Astrocyte (in vitro differentiated cells and primary cell): ENCODE results near the gene CARD10. TPM values are rescaled to one million over a fixed set of nuclear protein-coding genes. Genes with fewer than 3 reads are reported as not detected.

Experiments used
- DNase-seq: peaks from one replicate; pipeline ENCODE4 v3.0.0-alpha.2; 2010; ENCODE audit warnings: low read depth
- FAIRE-seq: peaks from 2 replicates; lab custom pipeline; 2011; peaks lifted over from hg19 to GRCh38; lab: Jason Lieb, UNC
- H2AFZ ChIP-seq: 2 replicates; pipeline ENCODE4 v1.6.0; 2012; ENCODE audit warnings: low read depth, low read length, inconsistent platforms
- H3K27ac ChIP-seq: 2 replicates; pipeline ENCODE4 v1.5.1; 2011; ENCODE audit warnings: low read depth, low read length, inconsistent platforms
- H3K27me3 ChIP-seq: 2 replicates; pipeline ENCODE4 v1.6.0; 2011; ENCODE audit warnings: low read length, inconsistent platforms; ENCODE audit not compliant: insufficient read depth
- H3K36me3 ChIP-seq: 2 replicates; pipeline ENCODE4 v1.5.1; 2011; ENCODE audit warnings: low read length, inconsistent platforms; ENCODE audit not compliant: insufficient read depth
- H3K4me1 ChIP-seq: 2 replicates; pipeline ENCODE4 v1.5.1; 2011; ENCODE audit warnings: low read length, inconsistent platforms; ENCODE audit not compliant: insufficient read depth
- H3K4me2 ChIP-seq: 2 replicates; pipeline ENCODE4 v1.6.0; 2012; ENCODE audit warnings: low read length, inconsistent platforms
- H3K4me3 ChIP-seq: 2 replicates; pipeline ENCODE4 v1.5.1; 2011; ENCODE audit warnings: low read depth, mild to moderate bottlenecking, low read length, inconsistent platforms; ENCODE audit not compliant: insufficient read depth
- H3K79me2 ChIP-seq: 2 replicates; pipeline ENCODE4 v1.6.0; 2012; ENCODE audit warnings: mild to moderate bottlenecking, low read length, inconsistent platforms; ENCODE audit not compliant: insufficient read depth
- H3K9ac ChIP-seq: 2 replicates; pipeline ENCODE4 v1.6.0; 2012; ENCODE audit warnings: mild to moderate bottlenecking, low read length, inconsistent platforms
- H3K9me3 ChIP-seq: 2 replicates; pipeline ENCODE4 v1.5.1; 2012; ENCODE audit warnings: low read depth, mild to moderate bottlenecking, low read length, inconsistent platforms; ENCODE audit not compliant: insufficient read depth
- H4K20me1 ChIP-seq: 2 replicates; pipeline ENCODE4 v1.6.0; 2012; ENCODE audit warnings: low read length, inconsistent platforms; ENCODE audit not compliant: insufficient read depth
- H3K27ac Mint-ChIP-seq: one replicate; pipeline ENCODE4 v1.8.0; 2021; ENCODE audit warnings: mild to moderate bottlenecking, mixed read lengths; ENCODE audit not compliant: unreplicated experiment
- H3K27me3 Mint-ChIP-seq: one replicate; pipeline ENCODE4 v1.8.0; 2021; ENCODE audit warnings: low read depth, mixed read lengths; ENCODE audit not compliant: unreplicated experiment
- H3K36me3 Mint-ChIP-seq: one replicate; pipeline ENCODE4 v1.8.0; 2021; ENCODE audit warnings: low read depth, mixed read lengths; ENCODE audit not compliant: unreplicated experiment
- H3K4me1 Mint-ChIP-seq: one replicate; pipeline ENCODE4 v1.8.0; 2021; ENCODE audit warnings: low read depth, mixed read lengths; ENCODE audit not compliant: unreplicated experiment
- H3K4me3 Mint-ChIP-seq: one replicate; pipeline ENCODE4 v1.8.0; 2021; ENCODE audit warnings: mild to moderate bottlenecking, moderate library complexity, mixed read lengths; ENCODE audit not compliant: unreplicated experiment
- H3K9me3 Mint-ChIP-seq: one replicate; pipeline ENCODE4 v1.8.0; 2021; ENCODE audit warnings: mild to moderate bottlenecking, mixed read lengths; ENCODE audit not compliant: unreplicated experiment
- EZH2 ChIP-seq: IDR thresholded peaks from 2 replicates; pipeline ENCODE4 v1.6.1; 2012; ENCODE audit warnings: mild to moderate bottlenecking, low read length, inconsistent platforms; ENCODE audit not compliant: insufficient read depth
- total RNA-seq: library from RNA; stranded (reverse); gene quantifications from 2 replicates; pipeline ENCODE4 v1.2.1, GENCODE V29; 2021
- TF ChIP-seq, protein P1 (sequence below): IDR thresholded peaks from 2 replicates; pipeline ENCODE4 v1.5.1; 2011; ENCODE audit warnings: low read depth, mild to moderate bottlenecking, inconsistent platforms, low read length, moderate library complexity; ENCODE audit not compliant: insufficient read depth

The CARD10 gene
- total RNA-seq, 1 donor from 2014 or later: 22.6 TPM

DNA sequence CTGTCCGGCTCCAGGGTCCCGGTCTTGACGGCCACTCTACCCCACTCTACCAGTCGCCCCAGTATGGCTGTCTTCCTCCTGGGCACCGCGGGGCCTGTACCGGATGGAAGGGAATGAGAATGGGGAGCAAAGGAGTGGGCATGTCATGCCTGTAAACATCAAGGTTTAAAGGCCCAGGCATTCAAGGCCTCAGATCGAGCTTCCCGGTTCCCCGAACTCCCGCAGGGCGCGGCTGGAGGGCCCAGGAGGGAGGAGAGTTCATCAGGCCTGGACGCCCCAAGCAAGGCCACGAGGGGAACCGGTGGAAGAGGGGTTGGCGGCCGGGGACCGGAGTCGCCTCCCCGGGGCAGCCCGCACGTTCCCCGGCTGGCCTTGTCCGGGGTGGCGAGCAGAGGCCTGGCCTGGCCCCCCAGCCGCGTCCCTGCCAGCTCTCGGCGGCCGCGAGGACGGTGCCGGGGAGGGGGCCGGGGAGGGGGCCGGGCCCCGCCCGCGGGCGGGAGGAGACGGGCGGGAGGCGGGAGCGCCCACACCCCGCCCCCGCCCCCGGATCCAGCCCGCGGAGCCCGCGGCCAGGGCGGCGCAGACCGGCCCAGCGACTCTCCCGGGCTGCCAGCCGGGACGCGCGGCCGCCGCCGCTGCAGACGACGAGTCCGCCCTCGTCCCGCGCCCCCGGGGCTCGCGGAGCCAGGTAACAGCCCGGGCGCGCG lies 40.8 kb upstream of the CARD10 start, which contains the start of gene CDC42EP1:
Gene CDC42EP1, plus strand, starts transcription at position 580 of the 707 bp plus-strand sequence. CDS start 5,870 bp downstream, outside the sequence.
- FAIRE-seq (no peak), DNase-seq (peak; percentile 40)
- peak within 1 kb of the TSS; percentile 92 for H3K27ac ChIP-seq
- peak within 1 kb of the TSS; percentile 85 for H3K4me3 Mint-ChIP-seq
- peaks cover 50% of the 10 kb centered on the region for H3K79me2 ChIP-seq
- peak within 1 kb of the TSS; percentile 100 for H3K9ac ChIP-seq
- H3K9me3 Mint-ChIP-seq: no peaks in the 10 kb centered on the region
- H3K4me2 ChIP-seq: peak within 1 kb of the TSS; percentile 85
- H3K27me3 Mint-ChIP-seq: no peaks in the 10 kb centered on the region
- peak within 1 kb of the TSS; percentile 53 for H2AFZ ChIP-seq
- H3K27ac Mint-ChIP-seq: peak within 1 kb of the TSS; percentile 98
- peaks cover 32% of the 10 kb centered on the region for H4K20me1 ChIP-seq
- no peaks in the 10 kb centered on the region for H3K27me3 ChIP-seq
- H3K36me3 Mint-ChIP-seq: no peaks in the 10 kb centered on the region
- TF ChIP-seq EZH2: no peak
- TF ChIP-seq, protein P1, sequence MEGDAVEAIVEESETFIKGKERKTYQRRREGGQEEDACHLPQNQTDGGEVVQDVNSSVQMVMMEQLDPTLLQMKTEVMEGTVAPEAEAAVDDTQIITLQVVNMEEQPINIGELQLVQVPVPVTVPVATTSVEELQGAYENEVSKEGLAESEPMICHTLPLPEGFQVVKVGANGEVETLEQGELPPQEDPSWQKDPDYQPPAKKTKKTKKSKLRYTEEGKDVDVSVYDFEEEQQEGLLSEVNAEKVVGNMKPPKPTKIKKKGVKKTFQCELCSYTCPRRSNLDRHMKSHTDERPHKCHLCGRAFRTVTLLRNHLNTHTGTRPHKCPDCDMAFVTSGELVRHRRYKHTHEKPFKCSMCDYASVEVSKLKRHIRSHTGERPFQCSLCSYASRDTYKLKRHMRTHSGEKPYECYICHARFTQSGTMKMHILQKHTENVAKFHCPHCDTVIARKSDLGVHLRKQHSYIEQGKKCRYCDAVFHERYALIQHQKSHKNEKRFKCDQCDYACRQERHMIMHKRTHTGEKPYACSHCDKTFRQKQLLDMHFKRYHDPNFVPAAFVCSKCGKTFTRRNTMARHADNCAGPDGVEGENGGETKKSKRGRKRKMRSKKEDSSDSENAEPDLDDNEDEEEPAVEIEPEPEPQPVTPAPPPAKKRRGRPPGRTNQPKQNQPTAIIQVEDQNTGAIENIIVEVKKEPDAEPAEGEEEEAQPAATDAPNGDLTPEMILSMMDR: no peak
- H3K4me1 ChIP-seq: peaks cover 47% of the 10 kb centered on the region
- H3K4me1 Mint-ChIP-seq: peaks cover 39% of the 10 kb centered on the region
- no peaks in the 10 kb centered on the region for H3K9me3 ChIP-seq
- no peaks in the 10 kb centered on the region for H3K36me3 ChIP-seq
- H3K4me3 ChIP-seq: peak within 1 kb of the TSS; percentile 89

DNA sequence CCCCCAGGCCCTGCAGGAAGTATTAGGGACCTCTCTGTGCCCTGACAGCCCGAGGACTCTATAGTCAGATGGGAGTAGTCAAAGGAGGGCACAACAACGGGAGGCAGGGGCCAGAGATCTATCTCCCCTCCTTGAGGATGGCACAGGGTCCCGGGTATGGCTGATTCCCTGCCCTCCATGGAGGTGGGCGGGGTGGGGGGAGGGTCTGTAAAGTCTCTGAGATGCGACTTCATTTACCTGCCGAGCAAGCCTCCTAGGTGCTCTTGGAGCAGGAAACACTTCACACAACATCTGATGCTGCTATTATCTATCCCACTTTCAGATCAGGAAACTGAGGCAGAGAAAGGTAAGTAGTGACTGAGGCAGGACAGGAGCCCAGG lies 40.3 kb upstream of the CARD10 start:
- H3K9ac ChIP-seq: peak overlapping the region; percentile 100
- peaks cover 45% of the 10 kb centered on the region for H3K4me1 ChIP-seq
- no peaks in the 10 kb centered on the region for H3K27me3 ChIP-seq
- peaks cover 26% of the 10 kb centered on the region for H4K20me1 ChIP-seq
- no peak for DNase-seq
- peak overlapping the region; percentile 82 for H3K4me3 Mint-ChIP-seq
- FAIRE-seq: no peak
- no peak overlapping the region for H3K4me3 ChIP-seq
- no peaks in the 10 kb centered on the region for H3K9me3 Mint-ChIP-seq
- H3K4me2 ChIP-seq: peak overlapping the region; percentile 85
- H3K79me2 ChIP-seq: peaks cover 45% of the 10 kb centered on the region
- H3K27ac Mint-ChIP-seq: peak overlapping the region; percentile 90
- no peaks in the 10 kb centered on the region for H3K9me3 ChIP-seq
- TF ChIP-seq, protein P1: no peak
- no peak for TF ChIP-seq EZH2
- peak overlapping the region; percentile 92 for H3K27ac ChIP-seq
- H3K36me3 ChIP-seq: no peaks in the 10 kb centered on the region
- peaks cover 37% of the 10 kb centered on the region for H3K4me1 Mint-ChIP-seq
- no peaks in the 10 kb centered on the region for H3K36me3 Mint-ChIP-seq
- H3K27me3 Mint-ChIP-seq: no peaks in the 10 kb centered on the region
- peak overlapping the region; percentile 53 for H2AFZ ChIP-seq

DNA sequence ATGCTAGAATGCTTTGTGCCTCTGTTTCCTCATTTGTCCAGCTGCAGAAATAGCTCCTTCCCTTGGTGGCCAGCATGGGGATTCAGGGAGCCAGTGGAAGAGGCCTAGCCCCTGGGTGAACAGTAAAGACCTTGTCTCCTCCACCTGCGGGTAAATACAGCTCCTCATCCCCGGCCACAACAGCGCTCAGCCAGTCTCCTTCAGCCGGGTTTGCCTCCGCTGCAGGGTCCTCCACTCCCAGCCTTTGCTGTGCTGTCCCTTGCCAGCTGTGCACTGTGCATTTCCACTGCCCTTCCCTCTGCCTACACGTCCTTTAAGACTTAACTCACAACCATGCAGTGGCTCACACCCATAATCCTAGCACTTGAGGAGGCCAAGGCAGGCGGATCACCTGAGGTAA lies 39.6 kb upstream of the CARD10 start:
- H3K4me3 ChIP-seq: no peak overlapping the region
- no peak overlapping the region for H3K27ac ChIP-seq
- Mint-ChIP-seq H3K4me3 (peak overlapping the region; percentile 82), H3K9me3 (no peaks in the 10 kb centered on the region), H3K36me3 (no peaks in the 10 kb centered on the region), H3K4me1 (peaks cover 33% of the 10 kb centered on the region), H3K27ac (peak overlapping the region; percentile 90), H3K27me3 (peaks cover 4% of the 10 kb centered on the region)
- FAIRE-seq: no peak
- H3K79me2 ChIP-seq: peaks cover 38% of the 10 kb centered on the region
- TF ChIP-seq EZH2: no peak
- TF ChIP-seq, protein P1: no peak
- H4K20me1 ChIP-seq: peaks cover 19% of the 10 kb centered on the region
- no peaks in the 10 kb centered on the region for H3K9me3 ChIP-seq
- H2AFZ ChIP-seq: no peak overlapping the region
- no peaks in the 10 kb centered on the region for H3K36me3 ChIP-seq
- no peak for DNase-seq
- H3K27me3 ChIP-seq: no peaks in the 10 kb centered on the region
- H3K4me2 ChIP-seq: no peak overlapping the region
- no peak overlapping the region for H3K9ac ChIP-seq
- H3K4me1 ChIP-seq: peaks cover 38% of the 10 kb centered on the region
